CD4-positive, alpha-beta T cell treated with Interleukin-1 beta for 1 hour (primary cell): ENCODE results near the gene PPARA.
A peak's percentile ranks its signal among the peaks of the same experiment; 100 is the strongest.

ENCODE experiments used
- DNase-seq, 2 donors: peaks; one replicate each; pipeline ENCODE4 v3.0.0-alpha.2; 2020 to 2022

PPARA gene

GRCh38 chr22:46146329-46146728 lies 4.0 kb upstream of the PPARA start:
- DNase-seq: no peak

GRCh38 chr22:46147061-46147460 lies 3.3 kb upstream of the PPARA start:
- DNase-seq: no peak

DNA sequence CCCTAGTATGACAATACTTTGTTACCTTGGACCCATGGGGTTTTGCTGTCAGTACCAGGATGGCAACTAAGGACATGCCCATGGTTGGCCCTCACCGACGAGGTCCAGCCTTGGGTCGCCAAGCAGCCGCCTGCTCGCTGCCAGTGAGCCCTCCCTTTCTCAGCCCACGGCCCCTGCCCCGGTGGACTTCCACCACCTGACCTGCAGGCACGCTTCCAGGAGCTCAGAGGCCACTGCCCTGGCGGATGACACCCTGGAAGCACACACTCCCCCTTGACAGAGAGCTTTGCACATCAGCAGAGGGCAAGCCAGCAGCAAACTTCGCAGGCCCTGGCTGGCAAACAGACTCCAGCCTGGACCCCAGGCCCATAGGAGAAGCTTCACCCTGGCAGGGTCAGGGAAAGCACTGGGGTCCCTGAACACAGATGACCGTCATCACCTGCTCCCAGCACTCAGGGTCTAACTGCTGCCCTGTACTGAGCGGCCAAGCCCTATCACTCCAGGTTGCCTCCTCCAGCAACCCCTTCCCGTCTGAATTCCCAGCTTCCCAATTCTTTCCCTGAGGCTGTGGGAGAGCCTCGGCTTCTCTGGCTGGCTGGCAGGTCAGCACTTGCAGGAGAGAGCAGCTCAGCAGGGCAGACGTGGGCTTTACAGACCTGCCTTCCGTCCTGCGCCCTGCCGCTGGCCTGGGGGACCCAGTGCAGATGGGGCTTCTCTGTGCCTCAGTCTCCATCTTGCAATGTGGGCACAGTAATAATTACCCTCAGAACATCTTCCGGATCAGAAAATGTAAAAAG lies 2.7 kb upstream of the PPARA start:
- no peak for DNase-seq

DNA sequence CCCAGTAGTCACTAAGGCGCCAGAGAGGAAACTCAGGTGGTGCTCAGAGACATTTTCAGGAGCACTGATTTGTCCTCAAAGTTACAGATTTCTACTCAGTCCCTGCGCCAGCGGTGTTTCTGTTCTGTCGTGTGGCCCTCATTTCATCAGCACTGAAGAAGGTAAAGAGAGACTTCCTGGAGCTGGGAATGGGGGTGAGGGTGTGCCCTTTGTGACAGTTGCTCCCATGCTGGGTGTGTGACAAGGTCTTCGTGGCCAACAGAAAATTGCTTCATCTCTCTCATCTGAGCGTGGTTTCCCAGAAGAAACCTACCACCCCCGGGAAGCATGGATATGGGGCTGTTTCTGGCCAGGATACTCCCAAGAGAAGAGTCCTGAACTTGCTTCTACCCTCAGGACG lies 2.0 kb upstream of the PPARA start:
- no peak for DNase-seq

DNA sequence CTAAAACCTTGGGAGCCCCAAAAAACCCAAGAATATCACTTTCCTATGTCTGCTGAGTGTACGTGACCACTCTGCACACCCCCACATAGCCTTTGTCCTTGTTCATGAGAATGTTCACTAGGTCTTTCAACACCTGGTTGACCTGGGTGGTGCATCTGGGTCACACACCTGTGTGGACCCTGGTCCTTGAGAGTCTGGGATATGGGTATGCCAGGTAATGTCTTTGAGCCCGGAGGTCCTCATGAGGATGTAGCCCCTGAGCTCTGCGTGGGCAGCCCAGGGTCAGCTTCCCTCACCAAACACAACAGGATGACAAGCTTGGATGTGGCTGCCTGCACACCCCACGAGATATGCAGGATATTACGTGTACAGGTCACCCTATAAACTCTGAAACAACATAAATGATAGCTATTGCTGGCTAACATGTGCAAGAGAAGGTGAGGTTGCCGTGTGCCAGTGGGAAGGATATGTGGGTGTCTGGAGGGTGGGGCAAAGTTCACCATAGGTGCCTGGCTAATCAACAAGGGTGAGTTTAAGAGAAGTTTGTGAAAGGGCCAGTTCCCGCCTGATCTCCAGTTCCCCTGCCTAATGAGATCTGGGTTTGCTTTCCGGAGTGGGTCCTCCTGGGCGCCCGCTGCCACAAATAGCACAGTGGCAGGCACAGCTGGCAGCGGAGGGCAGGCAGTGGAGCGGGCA lies 1.4 kb upstream of the PPARA start:
- peak in 1 of 2 donors; percentile 33 for DNase-seq

- peak; percentile 30 to 34 for DNase-seq
These were observed 753 bp upstream of the PPARA start for GRCh38 chr22:46149512-46150033.

GRCh38 chr22:46150655-46151477 lies 540 bp downstream of the PPARA start:
- peak; percentile 61 to 63 for DNase-seq

DNA sequence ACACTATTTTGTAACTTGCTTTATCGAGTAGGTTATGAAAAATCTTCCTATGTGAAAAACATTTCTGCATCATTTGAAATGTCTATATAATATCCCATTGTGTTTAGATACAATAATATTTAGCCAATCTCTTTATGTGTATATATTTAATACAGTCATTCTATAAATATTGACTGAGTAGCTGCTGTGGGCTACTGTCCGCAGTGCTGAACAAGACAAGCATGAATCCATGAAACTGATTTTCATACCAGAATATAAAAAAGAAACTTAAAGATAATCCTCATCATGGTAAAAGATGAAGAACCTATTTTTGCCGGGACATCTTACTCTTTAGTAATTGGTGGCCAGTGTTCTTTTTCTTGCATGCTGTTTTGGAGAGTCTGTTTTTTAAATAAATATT lies 3.6 kb downstream of the PPARA start:
- DNase-seq: no peak

DNA sequence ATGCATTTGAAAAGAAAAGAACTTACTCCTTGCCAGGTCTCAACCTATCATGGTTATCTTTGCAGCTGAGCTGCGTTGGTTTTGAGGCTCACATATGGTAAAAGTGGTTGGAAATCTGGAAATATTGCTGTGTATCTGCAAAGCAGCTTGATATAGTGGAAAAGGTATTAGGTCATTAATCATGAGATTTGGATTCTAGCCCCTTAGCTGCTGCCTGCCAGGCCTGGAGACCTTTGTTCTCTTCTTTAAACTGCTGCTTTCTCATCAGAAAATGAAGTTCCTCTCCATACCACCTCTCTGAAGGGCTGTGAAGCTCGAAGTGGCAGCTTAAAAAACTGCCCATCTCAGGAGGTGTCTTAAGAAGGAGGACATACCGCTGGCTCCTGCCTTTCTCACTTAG lies 5.7 kb downstream of the PPARA start:
- DNase-seq: no peak

DNA sequence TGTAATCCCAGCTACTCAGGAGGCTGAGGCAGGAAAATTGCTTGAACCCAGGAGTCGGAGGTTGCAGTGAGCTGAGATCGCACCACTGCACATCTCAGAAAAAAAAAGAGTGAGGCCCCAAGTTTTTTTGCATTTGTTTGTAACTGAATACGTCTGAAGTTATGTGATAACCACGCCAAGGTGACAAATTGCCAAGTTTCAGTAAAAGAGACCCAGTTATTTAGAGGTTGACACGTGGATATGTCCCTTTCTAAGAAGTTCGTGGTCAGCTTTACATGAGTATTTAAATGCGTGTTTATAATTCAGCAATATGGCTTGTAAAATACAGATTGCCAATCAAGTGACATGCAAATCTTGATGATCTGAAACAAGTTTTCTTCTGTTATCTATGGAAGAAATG lies 8.0 kb downstream of the PPARA start:
- DNase-seq: no peak

GRCh38 chr22:46159212-46159611 lies 8.9 kb downstream of the PPARA start:
- no peak for DNase-seq

DNA sequence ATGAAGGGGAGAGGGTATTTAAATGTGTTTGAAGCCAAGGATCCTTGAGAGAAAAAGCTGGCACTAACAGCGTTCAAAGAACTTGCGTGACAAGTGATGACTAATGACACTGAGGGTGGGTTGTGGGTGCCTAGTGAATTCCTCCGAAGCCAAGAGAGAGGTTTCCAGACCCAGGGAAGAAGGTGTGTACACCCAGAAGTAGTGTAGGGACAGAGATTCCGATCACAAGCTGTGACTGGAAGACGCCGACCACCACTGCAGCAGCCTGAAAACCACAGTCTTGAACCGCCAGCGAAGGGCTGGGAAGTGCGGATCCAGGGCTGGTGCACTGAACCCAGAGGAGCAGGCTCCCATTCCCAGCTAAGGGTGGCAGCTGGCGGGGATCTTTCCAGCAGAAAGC lies 9.5 kb downstream of the PPARA start:
- no peak for DNase-seq

DNA sequence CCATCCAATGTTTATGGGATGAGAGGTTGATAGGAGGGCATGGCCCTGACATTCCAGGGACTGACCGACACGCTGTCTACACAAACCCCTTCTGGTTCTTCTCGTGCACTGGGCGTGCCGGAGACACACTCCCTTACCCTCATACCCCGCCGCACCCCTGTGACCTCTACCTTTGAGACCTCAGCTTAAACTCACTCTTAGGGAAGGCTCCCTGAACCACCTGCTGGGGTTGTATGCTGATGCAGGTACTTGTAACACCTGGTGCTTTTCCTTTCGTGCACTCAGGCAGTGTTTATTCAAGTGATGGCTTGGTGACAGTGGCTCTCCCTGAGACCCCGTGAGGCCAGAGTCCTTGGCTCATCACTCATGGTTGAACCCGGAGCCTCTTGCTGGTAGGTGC lies 12.0 kb downstream of the PPARA start:
- no peak for DNase-seq

GRCh38 chr22:46162771-46163556 lies 12.6 kb downstream of the PPARA start:
- no peak for DNase-seq

- DNase-seq: no peak
These were observed 13.2 kb downstream of the PPARA start for GRCh38 chr22:46163557-46163888.

DNA sequence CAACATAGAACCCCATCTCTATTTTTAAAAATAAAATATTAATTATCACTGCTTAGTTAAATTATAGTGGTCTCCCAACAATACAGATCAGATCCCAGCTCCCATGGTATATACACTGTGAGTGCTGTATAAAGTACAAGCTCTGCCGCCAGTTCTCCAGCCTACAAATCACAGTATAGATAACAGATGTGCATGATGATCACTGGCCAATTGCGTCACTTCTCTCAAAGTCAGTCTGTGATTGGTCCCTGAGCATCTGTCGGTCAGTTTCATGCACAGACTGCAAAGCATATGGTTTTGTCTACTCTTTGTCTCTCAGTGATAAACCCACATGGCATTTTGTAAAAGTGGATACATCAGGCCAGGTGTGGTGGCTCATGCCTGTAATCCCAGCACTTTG lies 15.7 kb downstream of the PPARA start:
- no peak for DNase-seq

- no peak for DNase-seq
These were observed 19.3 kb downstream of the PPARA start for GRCh38 chr22:46169628-46170027.

DNA sequence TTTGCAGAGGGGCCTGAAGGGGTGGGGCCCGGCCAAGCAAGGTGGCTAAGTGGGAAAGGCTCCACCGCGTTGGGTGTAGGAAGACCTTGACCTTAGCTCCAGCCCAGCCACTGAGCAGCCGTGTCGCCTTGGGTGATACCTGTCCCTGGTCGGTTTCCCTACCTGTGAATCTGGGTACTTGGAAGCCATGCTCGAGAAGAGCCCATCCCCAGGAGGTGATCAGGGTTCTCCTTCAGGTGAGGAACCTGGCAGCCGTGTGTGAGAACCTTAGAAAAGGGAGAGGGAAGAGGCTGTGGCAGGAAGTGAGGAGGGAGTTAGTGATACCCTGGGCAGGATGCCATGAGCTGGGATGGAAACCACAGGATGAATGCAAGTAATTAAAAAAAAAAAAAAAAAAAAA lies 21.6 kb downstream of the PPARA start:
- DNase-seq: no peak

DNA sequence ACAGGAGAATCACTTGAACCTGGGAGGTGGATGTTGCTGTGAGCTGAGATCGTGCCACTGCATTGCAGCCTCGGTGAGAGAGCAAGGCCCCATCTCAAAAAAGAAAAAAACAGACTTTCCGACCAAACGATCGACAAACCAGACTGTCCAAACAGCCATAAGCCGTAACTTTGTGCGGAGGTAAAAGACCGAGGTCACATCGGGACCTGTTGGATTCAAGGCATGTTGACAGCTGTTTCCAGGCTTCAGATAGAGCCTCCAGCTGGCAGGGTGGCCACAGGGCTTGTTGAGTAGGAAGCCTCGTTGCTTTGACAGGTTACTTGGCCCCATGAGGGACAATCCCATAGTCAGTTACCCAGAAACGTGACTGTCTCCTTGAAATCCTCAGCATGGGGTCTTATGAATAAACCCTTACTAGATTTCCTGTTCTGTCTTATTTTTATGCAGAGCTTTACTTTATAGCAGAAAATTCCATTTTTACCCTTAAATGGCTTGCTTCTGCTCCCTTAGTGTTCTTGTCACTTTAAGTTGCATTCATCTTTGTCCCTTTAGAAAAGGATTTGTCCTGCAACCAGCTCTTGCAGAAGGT lies 22.3 kb downstream of the PPARA start:
- no peak for DNase-seq

DNA sequence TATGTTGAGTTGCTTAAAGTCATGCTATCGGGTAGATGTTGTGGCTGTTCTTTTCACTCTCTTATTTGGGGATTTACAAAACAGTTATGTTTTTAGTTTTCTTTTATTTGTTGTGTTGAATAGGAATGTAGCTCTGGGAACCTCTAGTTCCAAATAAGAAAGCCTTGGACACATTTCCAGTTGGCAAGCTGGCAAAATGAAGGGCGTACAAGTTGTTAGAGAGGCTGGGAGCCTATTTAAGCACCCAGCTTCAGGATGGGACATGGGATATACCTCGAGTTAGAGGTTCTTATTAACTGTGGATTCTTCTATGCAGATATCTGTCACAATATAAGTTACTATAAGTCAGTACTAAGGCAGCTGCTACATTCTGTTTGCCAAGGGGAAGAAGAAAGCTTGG lies 22.8 kb downstream of the PPARA start:
- no peak for DNase-seq

- DNase-seq: no peak
These were observed 25.3 kb downstream of the PPARA start for GRCh38 chr22:46175631-46176030.

GRCh38 chr22:46176508-46177003 lies 26.2 kb downstream of the PPARA start:
- DNase-seq: no peak
